ENCODE data around the gene HPCAL1. TPM values are rescaled to one million over a fixed set of nuclear protein-coding genes. Genes with fewer than 3 reads are reported as not detected.

Gene HPCAL1
- total RNA-seq, 1 donor from 2014 or later, result 13.1 TPM

- Mint-ChIP-seq H3K27me3 (ENCODE audit: unreplicated experiment) (peaks cover 11% of the 10 kb centered on the region), H3K27ac (ENCODE audit: unreplicated experiment) (no peak overlapping the region), H3K36me3 (ENCODE audit: unreplicated experiment) (no peaks in the 10 kb centered on the region), H3K4me1 (ENCODE audit: low read depth, unreplicated experiment) (peaks cover 33% of the 10 kb centered on the region), H3K4me3 (ENCODE audit: unreplicated experiment) (no peak overlapping the region), H3K9me3 (ENCODE audit: unreplicated experiment) (peaks cover 13% of the 10 kb centered on the region)
- no peak for DNase-seq
- TF ChIP-seq CTCF (IDR thresholded peaks at IDR 0.05; ENCODE audit: partially characterized antibody, unreplicated experiment), result no peak
These were observed 57.1 kb downstream of the HPCAL1 start for GRCh38 chr2:10359731-10360329.

GRCh38 chr2:10360460-10360849, 57.8 kb downstream of the HPCAL1 start:
- Mint-ChIP-seq H3K4me3 (ENCODE audit: unreplicated experiment) (no peak overlapping the region), H3K9me3 (ENCODE audit: unreplicated experiment) (peaks cover 13% of the 10 kb centered on the region), H3K27me3 (ENCODE audit: unreplicated experiment) (peaks cover 9% of the 10 kb centered on the region), H3K4me1 (ENCODE audit: low read depth, unreplicated experiment) (peaks cover 30% of the 10 kb centered on the region), H3K36me3 (ENCODE audit: unreplicated experiment) (no peaks in the 10 kb centered on the region), H3K27ac (ENCODE audit: unreplicated experiment) (no peak overlapping the region)
- TF ChIP-seq CTCF (IDR thresholded peaks at IDR 0.05; ENCODE audit: partially characterized antibody, unreplicated experiment), result no peak
- no peak for DNase-seq

DNA sequence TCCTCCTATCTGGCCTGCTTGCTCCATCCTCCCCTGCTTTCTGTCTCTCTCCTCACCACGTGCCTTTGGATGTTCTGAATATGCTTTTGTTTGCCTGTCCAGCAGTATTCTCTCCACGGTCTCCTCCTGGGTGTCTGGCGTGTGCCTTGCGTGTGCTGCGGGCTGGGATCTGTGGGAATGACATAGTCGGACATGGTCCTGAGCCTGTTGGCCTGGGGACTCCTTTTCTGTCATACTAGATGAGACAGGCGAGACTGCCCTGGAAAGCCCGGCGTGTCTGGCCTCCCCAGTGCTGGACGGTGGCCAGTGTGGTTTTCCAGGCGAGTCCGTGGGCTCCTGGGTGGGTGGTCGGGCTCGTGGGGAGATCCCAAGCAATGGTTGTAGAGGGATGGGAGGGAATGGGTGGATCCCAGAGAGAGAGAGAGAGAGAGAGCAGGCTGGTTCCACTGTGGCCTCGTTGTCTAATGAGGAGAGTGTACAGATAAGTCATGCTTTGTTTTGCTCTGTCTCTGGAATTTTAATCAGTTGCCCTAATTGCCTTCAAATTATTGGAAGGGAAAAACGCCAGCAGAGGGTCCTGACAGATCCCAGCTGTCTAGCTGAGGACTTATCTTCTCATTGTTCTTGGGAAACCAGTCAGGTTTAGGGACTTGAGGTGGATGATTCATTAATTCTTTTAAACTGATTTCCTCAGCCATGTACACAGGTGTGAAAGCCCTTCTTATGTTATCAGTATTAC, 58.3 kb downstream of the HPCAL1 start:
- peak overlapping the region; percentile 34 for H3K27ac Mint-ChIP-seq (ENCODE audit: unreplicated experiment)
- peaks cover 13% of the 10 kb centered on the region for H3K9me3 Mint-ChIP-seq (ENCODE audit: unreplicated experiment)

GRCh38 chr2:10362096-10362897, 59.6 kb downstream of the HPCAL1 start:
- peaks cover 7% of the 10 kb centered on the region for H3K27me3 Mint-ChIP-seq (ENCODE audit: unreplicated experiment)
- no peak for DNase-seq
- peaks cover 23% of the 10 kb centered on the region for H3K4me1 Mint-ChIP-seq (ENCODE audit: low read depth, unreplicated experiment)
- H3K9me3 Mint-ChIP-seq (ENCODE audit: unreplicated experiment), result peaks cover 11% of the 10 kb centered on the region
- no peak overlapping the region for H3K27ac Mint-ChIP-seq (ENCODE audit: unreplicated experiment)
- no peak overlapping the region for H3K4me3 Mint-ChIP-seq (ENCODE audit: unreplicated experiment)
- TF ChIP-seq CTCF (IDR thresholded peaks at IDR 0.05; ENCODE audit: partially characterized antibody, unreplicated experiment), result no peak
- no peaks in the 10 kb centered on the region for H3K36me3 Mint-ChIP-seq (ENCODE audit: unreplicated experiment)

More for the DNA sequence above, 58.3 kb downstream of the HPCAL1 start:
- peaks cover 9% of the 10 kb centered on the region for H3K27me3 Mint-ChIP-seq (ENCODE audit: unreplicated experiment)
- no peak overlapping the region for H3K4me3 Mint-ChIP-seq (ENCODE audit: unreplicated experiment)
- TF ChIP-seq CTCF (IDR thresholded peaks at IDR 0.05; ENCODE audit: partially characterized antibody, unreplicated experiment), result no peak
- H3K36me3 Mint-ChIP-seq (ENCODE audit: unreplicated experiment), result no peaks in the 10 kb centered on the region
- no peak for DNase-seq
- peaks cover 24% of the 10 kb centered on the region for H3K4me1 Mint-ChIP-seq (ENCODE audit: low read depth, unreplicated experiment)

Data from glutamatergic neuron (in vitro differentiated cells).